MCF 10A (cell line): Measurements from ENCODE around the gene LPP. TPM values are rescaled to one million over a fixed set of nuclear protein-coding genes. Genes with fewer than 3 reads are reported as not detected.
A peak's percentile ranks its signal among the peaks of the same experiment; 100 is the strongest.

Experiments
- BruUV-seq: library from RNA; stranded (reverse); fragments of 400-500 nt; replicated peaks from 2 replicates; lab custom pipeline; 2021; lab: Mats Ljungman, UMichigan
- CTCF ChIA-PET: fragments of 300-600 bp; sonication (Branson Sonifier 250); formaldehyde crosslinking; extraction: SDS; loops from one replicate; lab custom pipeline; 2021; ENCODE audit warnings: antibody characterized with exemption, inconsistent platforms; lab: Yijun Ruan, JAX
- POLR2A ChIA-PET: fragments of 300-600, 350-650 bp; sonication (Branson Sonifier 250); formaldehyde crosslinking; extraction: SDS; loops from one replicate; lab custom pipeline; 2020; ENCODE audit warnings: antibody characterized with exemption, inconsistent platforms; lab: Yijun Ruan, JAX
- DNase-seq: peaks from one replicate; pipeline ENCODE4 v3.0.0-alpha.2; 2018; ENCODE audit not compliant: unreplicated experiment
- H3K27ac Mint-ChIP-seq: one replicate; pipeline ENCODE4 v1.8.0; 2022; ENCODE audit warnings: mild to moderate bottlenecking, low read depth, mixed read lengths; ENCODE audit not compliant: unreplicated experiment
- H3K27me3 Mint-ChIP-seq: one replicate; pipeline ENCODE4 v1.8.0; 2022; ENCODE audit warnings: mixed read lengths; ENCODE audit not compliant: insufficient read depth, unreplicated experiment
- H3K36me3 Mint-ChIP-seq: one replicate; pipeline ENCODE4 v1.8.0; 2022; ENCODE audit warnings: mild to moderate bottlenecking, moderate library complexity, mixed read lengths; ENCODE audit not compliant: insufficient read depth, unreplicated experiment
- H3K4me1 Mint-ChIP-seq: one replicate; pipeline ENCODE4 v1.8.0; 2022; ENCODE audit warnings: mixed read lengths; ENCODE audit not compliant: insufficient read depth, unreplicated experiment
- H3K4me3 Mint-ChIP-seq: one replicate; pipeline ENCODE4 v1.8.0; 2022; ENCODE audit warnings: mild to moderate bottlenecking, moderate library complexity, mixed read lengths; ENCODE audit not compliant: unreplicated experiment
- H3K9me3 Mint-ChIP-seq: one replicate; pipeline ENCODE4 v1.8.0; 2022; ENCODE audit warnings: mixed read lengths; ENCODE audit not compliant: unreplicated experiment
- intact Hi-C: fragments of 100-400 bp; cut with micrococcal nuclease; formaldehyde crosslinking; loops from 2 replicates; pipeline ENCODE4 v1.14.1; 2022
- total RNA-seq: library from RNA; stranded (reverse); gene quantifications from 2 replicates; pipeline ENCODE4 v1.2.3, GENCODE V29; 2022
- TF ChIP-seq, protein P1 (sequence below): fragments of 200-600 bp; IDR thresholded peaks from one replicate; pipeline ENCODE4 v1.8.0; 2022; ENCODE audit warnings: antibody characterized with exemption, mild to moderate bottlenecking; ENCODE audit not compliant: unreplicated experiment

Gene LPP
- total RNA-seq, 1 experiment from 2014 or later, result 117 TPM

DNA sequence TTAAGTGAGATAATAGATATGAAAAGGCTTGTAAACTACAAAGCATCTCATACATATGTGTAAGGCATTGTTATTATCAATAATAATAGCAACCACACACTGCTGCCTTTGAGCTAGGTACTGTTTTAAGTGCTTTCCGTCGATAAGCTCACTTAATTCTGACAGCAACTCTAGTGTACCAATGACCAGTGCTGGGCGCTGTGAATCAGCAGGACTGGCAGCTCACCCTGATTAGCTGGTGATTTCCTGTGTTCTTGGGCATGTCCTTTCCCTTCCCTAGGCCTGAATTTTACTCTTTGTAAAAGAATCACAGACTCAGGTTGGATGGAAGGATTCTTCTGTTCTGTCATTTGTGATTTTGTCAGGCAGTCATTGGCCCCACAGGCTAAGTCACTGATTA lies 215.6 kb downstream of the LPP start:
- ChIA-PET CTCF (interaction anchor here (0.7 kb wide), 3 partner anchors 12 to 203 kb away, joined by 3 read pairs; no protein-coding TSS in a partner anchor), POLR2A (interaction anchor here (0.6 to 0.7 kb wide), 3 partner anchors 224 to 627 kb away, joined by 3 to 4 read pairs (median 4); no protein-coding TSS in a partner anchor)
- Mint-ChIP-seq H3K27ac (no peak overlapping the region), H3K36me3 (peaks cover 6% of the 10 kb centered on the region), H3K9me3 (no peaks in the 10 kb centered on the region), H3K4me1 (no peaks in the 10 kb centered on the region), H3K27me3 (no peaks in the 10 kb centered on the region), H3K4me3 (no peak overlapping the region)
- BruUV-seq, result no TSS peak
- TF ChIP-seq, protein P1, sequence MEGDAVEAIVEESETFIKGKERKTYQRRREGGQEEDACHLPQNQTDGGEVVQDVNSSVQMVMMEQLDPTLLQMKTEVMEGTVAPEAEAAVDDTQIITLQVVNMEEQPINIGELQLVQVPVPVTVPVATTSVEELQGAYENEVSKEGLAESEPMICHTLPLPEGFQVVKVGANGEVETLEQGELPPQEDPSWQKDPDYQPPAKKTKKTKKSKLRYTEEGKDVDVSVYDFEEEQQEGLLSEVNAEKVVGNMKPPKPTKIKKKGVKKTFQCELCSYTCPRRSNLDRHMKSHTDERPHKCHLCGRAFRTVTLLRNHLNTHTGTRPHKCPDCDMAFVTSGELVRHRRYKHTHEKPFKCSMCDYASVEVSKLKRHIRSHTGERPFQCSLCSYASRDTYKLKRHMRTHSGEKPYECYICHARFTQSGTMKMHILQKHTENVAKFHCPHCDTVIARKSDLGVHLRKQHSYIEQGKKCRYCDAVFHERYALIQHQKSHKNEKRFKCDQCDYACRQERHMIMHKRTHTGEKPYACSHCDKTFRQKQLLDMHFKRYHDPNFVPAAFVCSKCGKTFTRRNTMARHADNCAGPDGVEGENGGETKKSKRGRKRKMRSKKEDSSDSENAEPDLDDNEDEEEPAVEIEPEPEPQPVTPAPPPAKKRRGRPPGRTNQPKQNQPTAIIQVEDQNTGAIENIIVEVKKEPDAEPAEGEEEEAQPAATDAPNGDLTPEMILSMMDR, result no peak
- intact Hi-C loops, result no loop called here
- no peak for DNase-seq

DNA sequence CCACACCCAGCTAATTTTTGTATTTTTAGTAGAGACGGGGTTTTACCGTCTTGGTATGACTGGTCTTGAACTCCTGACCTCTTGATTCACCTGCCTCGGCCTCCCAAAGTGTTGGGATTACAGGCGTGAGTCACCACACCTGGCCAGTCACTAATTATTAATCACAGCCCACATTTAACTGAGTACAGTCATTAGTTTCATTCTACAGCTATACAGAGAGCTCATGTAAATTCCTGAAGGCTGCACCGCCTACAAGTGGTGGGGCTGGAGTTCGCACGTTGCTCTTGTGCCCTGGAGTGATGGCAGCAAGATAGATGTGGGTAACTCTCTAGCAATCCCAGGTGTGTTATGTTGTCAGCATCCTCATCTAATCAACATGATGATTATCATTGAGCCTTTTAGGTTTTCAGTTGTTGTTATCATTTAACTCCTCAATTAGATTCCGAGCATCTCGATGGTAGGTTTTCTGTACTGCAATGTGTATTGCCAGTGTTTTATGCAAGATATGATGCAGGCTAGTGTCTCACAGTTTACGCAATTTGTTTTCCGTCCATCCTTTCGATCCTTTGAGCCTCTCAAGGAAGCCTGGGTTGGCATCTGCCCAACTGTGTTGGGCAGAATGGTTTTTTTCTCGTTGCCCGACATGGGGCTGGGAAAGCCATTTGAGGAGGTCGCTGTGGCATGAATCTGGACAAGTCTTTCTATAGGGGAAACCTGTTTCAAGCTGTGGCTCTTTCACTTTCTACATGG lies 216.3 kb downstream of the LPP start:
- TF ChIP-seq, protein P1, result no peak
- Mint-ChIP-seq H3K27ac (no peak overlapping the region), H3K4me1 (no peaks in the 10 kb centered on the region), H3K9me3 (no peaks in the 10 kb centered on the region), H3K36me3 (peaks cover 6% of the 10 kb centered on the region), H3K4me3 (no peak overlapping the region), H3K27me3 (no peaks in the 10 kb centered on the region)
- DNase-seq, result peak; percentile 30
- POLR2A ChIA-PET, result interaction anchor here (0.6 kb wide), 1 partner anchor 225 kb away, joined by 3 read pairs; no protein-coding TSS in a partner anchor
- no TSS peak for BruUV-seq
- CTCF ChIA-PET, result interaction anchor here (0.6 to 0.7 kb wide), 2 partner anchors 11 to 690 kb away, joined by 3 read pairs; no protein-coding TSS in a partner anchor
- intact Hi-C loops, result no loop called here

DNA sequence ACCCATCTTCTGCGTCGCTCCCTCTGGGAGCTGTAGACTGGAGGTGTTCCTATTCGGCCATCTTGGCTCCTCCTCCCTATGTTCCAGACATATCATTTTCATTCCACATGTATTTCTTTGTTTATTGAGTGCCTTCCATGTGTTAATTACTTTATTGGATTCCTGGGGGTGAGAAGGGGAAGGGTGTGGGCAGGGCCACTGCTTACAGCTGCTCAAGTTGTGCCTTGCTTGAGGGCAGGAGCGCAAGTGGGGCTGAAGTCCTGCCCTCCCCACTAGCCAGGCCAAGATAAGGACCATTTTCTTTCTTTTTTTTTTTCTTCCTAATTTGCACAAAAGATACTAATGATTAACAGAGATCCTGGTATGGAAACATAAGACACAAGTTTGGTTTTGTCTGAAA lies 224.8 kb downstream of the LPP start:
- DNase-seq, result no peak
- BruUV-seq, result no TSS peak
- no peaks in the 10 kb centered on the region for H3K4me1 Mint-ChIP-seq
- ChIA-PET CTCF (interaction anchor here (0.6 kb wide), 2 partner anchors 240 to 777 kb away, joined by 3 to 4 read pairs; no protein-coding TSS in a partner anchor), POLR2A (no interaction called here)
- H3K27ac Mint-ChIP-seq, result no peak overlapping the region
- H3K36me3 Mint-ChIP-seq, result peaks cover 15% of the 10 kb centered on the region
- H3K4me3 Mint-ChIP-seq, result no peak overlapping the region
- peaks cover 7% of the 10 kb centered on the region for H3K9me3 Mint-ChIP-seq
- H3K27me3 Mint-ChIP-seq, result no peaks in the 10 kb centered on the region
- TF ChIP-seq, protein P1, result no peak
- intact Hi-C loops, result no loop called here

DNA sequence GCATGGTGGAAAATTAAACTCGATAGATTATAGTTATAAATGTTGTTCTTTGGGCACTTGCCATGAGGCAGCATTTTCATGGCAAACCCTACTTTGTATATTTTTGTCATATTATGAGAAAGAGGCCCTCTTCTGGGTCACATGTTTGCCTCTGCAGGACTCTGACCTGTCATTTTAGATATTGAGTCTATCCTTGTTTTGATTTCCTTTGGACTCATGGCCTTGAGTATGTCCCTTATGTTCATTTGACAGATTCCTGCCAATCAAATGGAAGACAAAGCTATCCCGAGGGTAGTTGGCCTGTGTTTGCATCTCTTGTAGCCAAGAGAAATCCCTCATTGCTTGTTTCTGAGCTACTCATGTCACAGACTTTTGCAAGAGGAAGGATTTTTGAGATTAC lies 226.3 kb downstream of the LPP start:
- H3K4me3 Mint-ChIP-seq, result no peak overlapping the region
- no peak overlapping the region for H3K27ac Mint-ChIP-seq
- ChIA-PET POLR2A (no interaction called here), CTCF (no interaction called here)
- no peak for DNase-seq
- intact Hi-C loops, result no loop called here
- H3K27me3 Mint-ChIP-seq, result no peaks in the 10 kb centered on the region
- peaks cover 4% of the 10 kb centered on the region for H3K4me1 Mint-ChIP-seq
- no TSS peak for BruUV-seq
- peaks cover 15% of the 10 kb centered on the region for H3K36me3 Mint-ChIP-seq
- H3K9me3 Mint-ChIP-seq, result peaks cover 7% of the 10 kb centered on the region
- TF ChIP-seq, protein P1, result no peak
